Tibial nerve (tissue), 4 donors: ENCODE data around the gene OBSCN. TPM values are rescaled to one million over a fixed set of nuclear protein-coding genes. Genes with fewer than 3 reads are reported as not detected.

ENCODE experiments used
- DNase-seq, 2 donors: peaks; one replicate each; pipeline ENCODE4 v3.0.0-alpha.2; 2019; ENCODE audit warnings: low spot score in 2 of 2
- H3K27ac ChIP-seq, 4 donors: fragments of 200-600 bp; sonication (generic) in 3 of 4; one replicate each; pipeline ENCODE4 v1.5.1; 2017 to 2019; ENCODE audit warnings: mild to moderate bottlenecking in 1 of 4
- H3K27me3 ChIP-seq, 2 donors: fragments of 200-600 bp; sonication (generic) in 1 of 2; one replicate each; pipeline versions ENCODE4 v1.5.1 to v1.6.0; 2017 to 2019
- H3K36me3 ChIP-seq, 3 donors: fragments of 200-600 bp; sonication (generic); one replicate each; pipeline ENCODE4 v1.5.1; 2018 to 2019
- H3K4me1 ChIP-seq, 4 donors: fragments of 200-600 bp; sonication (generic) in 3 of 4; one replicate each; pipeline ENCODE4 v1.5.1; 2017 to 2019
- H3K4me3 ChIP-seq, 4 donors: fragments of 200-600 bp; sonication (generic) in 3 of 4; one replicate each; pipeline ENCODE4 v1.5.1; 2017 to 2019; ENCODE audit warnings: mild to moderate bottlenecking in 1 of 4, moderate library complexity in 1 of 4
- H3K9me3 ChIP-seq, 4 donors: fragments of 200-600 bp; sonication (generic) in 3 of 4; one replicate each; pipeline ENCODE4 v1.5.1; 2017 to 2019
- EP300 ChIP-seq, 2 donors: sonication (generic); formaldehyde crosslinking; IDR thresholded peaks; one replicate each; pipeline ENCODE4 v1.6.1; 2017; ENCODE audit warnings: antibody characterized with exemption in 2 of 2, mild to moderate bottlenecking in 1 of 2
- POLR2A ChIP-seq, 2 donors: fragments of 450-650 bp; IDR thresholded peaks; one replicate each; pipeline ENCODE4 v1.6.1; 2017; ENCODE audit warnings: antibody characterized with exemption in 2 of 2, mild to moderate bottlenecking in 2 of 2, moderate library complexity in 2 of 2
- WGBS, 2 donors: methylation state at CpG; one replicate each; pipeline ENCODE4 v1.1.5; 2018; 5-methylcytosine and 5-hydroxymethylcytosine counted together
- total RNA-seq, 4 donors: library from RNA; depleted of rRNA; stranded (reverse); fragments of >200 nt; gene quantifications; one replicate each; pipeline ENCODE4 v1.1.0, GENCODE V29; 2016
- TF ChIP-seq, protein P1 (sequence below), 5 experiments: fragments of 200-600 bp in 3 of 5; fragments of 450-650 bp in 2 of 5; sonication (generic) in 3 of 5; IDR thresholded peaks; one replicate each; pipeline ENCODE4 v1.5.1; 2016 to 2019; ENCODE audit warnings: antibody characterized with exemption in 5 of 5, mild to moderate bottlenecking in 3 of 5, moderate library complexity in 2 of 5

Gene OBSCN
- total RNA-seq, 4 donors from 2014 or later = 8.5 to 22.6 (median 19.0) TPM

DNA sequence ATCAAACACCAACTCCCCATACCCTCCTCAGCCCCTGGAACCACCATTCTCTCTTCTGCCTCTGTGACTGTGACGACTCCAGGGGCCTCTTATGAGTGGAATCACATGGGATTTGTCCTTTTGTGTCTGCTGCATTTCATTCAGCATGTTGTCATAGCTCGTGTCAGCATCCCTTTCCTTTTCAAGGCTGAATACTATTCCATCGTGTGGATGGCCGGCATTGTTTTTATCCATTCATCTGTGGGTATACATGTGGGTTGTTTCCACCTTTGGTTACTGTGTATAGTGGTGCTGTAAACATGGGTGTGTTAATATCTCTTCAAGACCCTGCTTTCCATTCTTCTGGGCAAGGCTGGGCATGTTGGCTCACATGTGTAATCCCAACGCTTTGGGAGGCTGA, 17.1 kb upstream of the OBSCN start:
- TF ChIP-seq, protein P1, sequence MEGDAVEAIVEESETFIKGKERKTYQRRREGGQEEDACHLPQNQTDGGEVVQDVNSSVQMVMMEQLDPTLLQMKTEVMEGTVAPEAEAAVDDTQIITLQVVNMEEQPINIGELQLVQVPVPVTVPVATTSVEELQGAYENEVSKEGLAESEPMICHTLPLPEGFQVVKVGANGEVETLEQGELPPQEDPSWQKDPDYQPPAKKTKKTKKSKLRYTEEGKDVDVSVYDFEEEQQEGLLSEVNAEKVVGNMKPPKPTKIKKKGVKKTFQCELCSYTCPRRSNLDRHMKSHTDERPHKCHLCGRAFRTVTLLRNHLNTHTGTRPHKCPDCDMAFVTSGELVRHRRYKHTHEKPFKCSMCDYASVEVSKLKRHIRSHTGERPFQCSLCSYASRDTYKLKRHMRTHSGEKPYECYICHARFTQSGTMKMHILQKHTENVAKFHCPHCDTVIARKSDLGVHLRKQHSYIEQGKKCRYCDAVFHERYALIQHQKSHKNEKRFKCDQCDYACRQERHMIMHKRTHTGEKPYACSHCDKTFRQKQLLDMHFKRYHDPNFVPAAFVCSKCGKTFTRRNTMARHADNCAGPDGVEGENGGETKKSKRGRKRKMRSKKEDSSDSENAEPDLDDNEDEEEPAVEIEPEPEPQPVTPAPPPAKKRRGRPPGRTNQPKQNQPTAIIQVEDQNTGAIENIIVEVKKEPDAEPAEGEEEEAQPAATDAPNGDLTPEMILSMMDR (IDR thresholded peaks at IDR 0.05) = no peak
- TF ChIP-seq EP300 (IDR thresholded peaks at IDR 0.05) (no peak), POLR2A (IDR thresholded peaks at IDR 0.05) (no peak)
- no peak overlapping the region for H3K27ac ChIP-seq
- no peaks in the 10 kb centered on the region for H3K4me1 ChIP-seq
- no peak for DNase-seq
- H3K9me3 ChIP-seq = peaks cover 0 to 7% (median 3%) of the 10 kb centered on the region in 4 donors
- H3K27me3 ChIP-seq = no peaks in the 10 kb centered on the region
- no peak overlapping the region for H3K4me3 ChIP-seq
- 86 to 96% methylated on average over 5 of the region's 5 CpGs for WGBS, 2 donors
- H3K36me3 ChIP-seq = peaks cover 0 to 16% (median 0%) of the 10 kb centered on the region in 3 donors

DNA sequence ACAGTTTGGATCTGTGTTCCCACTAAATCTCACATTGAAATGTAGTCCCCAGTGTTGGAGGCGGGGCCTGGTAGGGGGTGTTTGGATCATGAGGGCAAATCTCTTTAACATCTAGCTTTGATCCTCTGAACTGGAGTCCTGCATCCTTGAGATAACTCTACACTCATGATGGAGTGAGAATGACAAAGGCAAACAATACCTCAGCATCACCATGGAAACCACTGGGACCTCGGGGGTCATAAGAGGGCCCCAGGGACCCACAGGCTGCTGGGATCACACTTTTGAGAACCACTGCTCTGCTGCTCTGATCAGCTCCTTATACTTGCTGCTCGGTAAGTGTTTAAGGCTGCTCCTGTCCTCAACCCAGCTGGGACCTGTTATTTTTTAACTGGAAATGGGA, 13.4 kb upstream of the OBSCN start:
- no peak overlapping the region for H3K27ac ChIP-seq
- 75 to 77% methylated on average over 3 of the region's 3 CpGs for WGBS, 2 donors
- peaks cover 0 to 12% (median 4%) of the 10 kb centered on the region in 4 donors for H3K9me3 ChIP-seq
- H3K4me1 ChIP-seq = no peaks in the 10 kb centered on the region
- H3K36me3 ChIP-seq = peaks cover 0 to 38% (median 0%) of the 10 kb centered on the region in 3 donors
- TF ChIP-seq POLR2A (IDR thresholded peaks at IDR 0.05) (no peak), EP300 (IDR thresholded peaks at IDR 0.05) (no peak)
- TF ChIP-seq, protein P1 (IDR thresholded peaks at IDR 0.05) = no peak
- H3K27me3 ChIP-seq = no peaks in the 10 kb centered on the region
- DNase-seq = no peak
- H3K4me3 ChIP-seq = no peak overlapping the region

DNA sequence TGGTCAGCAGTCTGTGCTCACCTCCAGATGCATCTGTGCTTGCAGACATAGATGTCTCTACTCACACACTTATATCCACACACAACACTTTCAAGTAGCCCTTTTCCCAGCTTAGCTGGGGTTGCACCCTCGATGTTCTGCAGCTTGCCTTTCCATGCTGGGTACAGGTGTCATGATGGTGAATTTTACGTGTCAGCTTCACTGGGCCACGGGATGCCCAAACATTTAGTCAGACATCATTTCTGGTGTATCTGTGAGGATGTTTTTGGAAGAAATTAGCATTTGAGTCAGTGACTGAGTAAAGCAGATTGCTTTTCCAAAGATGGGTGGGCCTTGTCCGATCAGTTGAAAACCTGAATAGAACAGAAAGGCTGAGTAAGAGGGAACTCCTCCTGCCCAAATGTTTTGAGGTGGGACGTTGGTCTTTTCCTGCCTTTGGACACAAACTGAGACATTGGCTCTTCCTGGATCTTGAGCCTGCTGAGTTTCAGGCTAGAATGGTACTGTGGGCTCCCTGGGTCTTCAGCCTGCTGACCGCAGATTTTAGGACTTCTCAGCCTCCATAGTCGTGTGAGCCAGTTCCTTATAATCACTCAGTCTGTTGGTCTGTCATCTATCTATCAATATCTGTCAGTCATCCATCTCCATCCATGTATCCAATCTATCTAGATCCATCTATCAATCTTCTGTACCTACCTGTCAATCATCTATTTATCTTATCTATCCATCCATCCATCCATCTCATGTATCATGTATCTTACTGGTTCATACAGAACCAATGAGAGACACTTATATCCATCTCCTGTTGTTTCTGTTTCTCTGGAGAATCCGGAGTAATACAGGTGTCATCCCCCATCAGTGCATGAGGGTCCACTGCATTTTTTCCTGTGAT, 12.7 kb upstream of the OBSCN start:
- TF ChIP-seq, protein P1 (IDR thresholded peaks at IDR 0.05) = no peak
- TF ChIP-seq POLR2A (IDR thresholded peaks at IDR 0.05) (no peak), EP300 (IDR thresholded peaks at IDR 0.05) (no peak)
- peaks cover 0 to 20% (median 7%) of the 10 kb centered on the region in 4 donors for H3K9me3 ChIP-seq
- no peak overlapping the region for H3K4me3 ChIP-seq
- H3K36me3 ChIP-seq = peaks cover 0 to 45% (median 0%) of the 10 kb centered on the region in 3 donors
- no peaks in the 10 kb centered on the region for H3K4me1 ChIP-seq
- WGBS, 2 donors = 94% methylated on average over 8 of the region's 8 CpGs
- H3K27me3 ChIP-seq = no peaks in the 10 kb centered on the region
- no peak overlapping the region for H3K27ac ChIP-seq
- no peak for DNase-seq

DNA sequence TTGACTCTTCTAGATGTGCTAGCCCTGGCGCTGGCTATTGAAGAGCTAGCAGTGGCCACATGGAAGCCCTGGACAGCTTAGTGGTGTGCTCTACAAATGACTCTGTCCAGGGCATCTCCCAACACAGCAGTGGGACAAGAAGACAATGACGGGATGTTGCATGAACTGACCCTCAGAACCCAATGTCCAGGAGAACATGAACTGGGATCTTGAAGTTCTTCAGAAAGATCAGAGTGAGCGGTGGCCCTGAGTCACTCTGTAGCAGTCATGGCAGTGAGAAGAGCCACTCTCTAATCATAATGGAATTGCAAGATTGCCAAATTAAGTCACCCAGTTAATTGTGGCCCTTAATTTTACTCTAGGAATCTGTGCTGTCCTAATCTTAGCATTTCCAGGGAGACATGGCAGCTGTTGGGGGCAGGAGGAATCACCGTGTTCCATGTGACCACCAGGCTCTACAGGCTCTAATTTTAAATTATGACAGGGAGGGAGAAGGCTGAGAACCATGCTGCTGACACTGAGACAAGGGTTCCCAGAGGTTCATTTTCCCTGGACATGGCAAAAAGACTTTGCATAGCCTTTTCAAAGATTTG, 10.2 kb upstream of the OBSCN start:
- Histone ChIP-seq H3K27me3 (no peaks in the 10 kb centered on the region), H3K4me1 (no peaks in the 10 kb centered on the region), H3K9me3 (peaks cover 0 to 21% (median 7%) of the 10 kb centered on the region in 4 donors), H3K36me3 (peaks cover 0 to 56% (median 0%) of the 10 kb centered on the region in 3 donors), H3K27ac (no peak overlapping the region), H3K4me3 (no peak overlapping the region)
- TF ChIP-seq, protein P1 (IDR thresholded peaks at IDR 0.05) = no peak
- no peak for DNase-seq
- 93 to 94% methylated on average over 4 of the region's 4 CpGs for WGBS, 2 donors
